HG03460 (cell line): Measurements from ENCODE around the gene SLC25A52.
"Not testable (repeated sequence)": the region's sequence is repeated elsewhere in the genome, so short reads cannot be mapped to it uniquely, and the experiment has no call there.

Experiments
- ATAC-seq: cut with Tn5 transposase; IDR thresholded peaks from one replicate; pipeline ENCODE4 v1.9.1; 2021; ENCODE audit not compliant: unreplicated experiment

The SLC25A52 gene, protein sequence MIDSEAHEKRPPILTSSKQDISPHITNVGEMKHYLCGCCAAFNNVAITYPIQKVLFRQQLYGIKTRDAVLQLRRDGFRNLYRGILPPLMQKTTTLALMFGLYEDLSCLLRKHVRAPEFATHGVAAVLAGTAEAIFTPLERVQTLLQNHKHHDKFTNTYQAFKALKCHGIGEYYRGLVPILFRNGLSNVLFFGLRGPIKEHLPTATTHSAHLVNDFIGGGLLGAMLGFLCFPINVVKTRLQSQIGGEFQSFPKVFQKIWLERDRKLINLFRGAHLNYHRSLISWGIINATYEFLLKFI

DNA sequence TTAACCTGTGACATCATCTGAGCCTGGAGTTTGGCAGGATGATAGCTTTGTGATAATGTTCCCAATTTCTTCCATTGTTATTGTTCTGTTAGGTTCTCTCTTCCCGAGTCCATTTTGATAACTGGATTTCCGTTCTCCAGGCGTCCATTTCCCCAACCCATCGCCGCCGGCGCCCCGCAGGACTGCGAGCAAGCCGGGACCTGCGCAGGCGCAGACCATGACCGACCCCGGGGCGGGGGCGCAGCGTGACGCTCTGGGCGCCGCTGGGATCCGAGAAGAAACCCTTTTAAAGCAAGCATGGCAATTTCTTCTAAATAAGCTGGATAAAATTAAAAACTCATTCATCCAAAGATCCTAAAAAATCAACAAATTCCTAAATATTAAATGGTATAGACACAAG lies at the start of gene SLC25A52:
TSS of gene SLC25A52 (minus strand) at position 186 of the 400 bp plus-strand sequence. CDS start 219 bp downstream, outside the sequence.
- no peak for ATAC-seq

- not testable (repeated sequence) for ATAC-seq
These were observed 48.4 kb upstream of the SLC25A52 start for GRCh38 chr18:31809049-31809448.

DNA sequence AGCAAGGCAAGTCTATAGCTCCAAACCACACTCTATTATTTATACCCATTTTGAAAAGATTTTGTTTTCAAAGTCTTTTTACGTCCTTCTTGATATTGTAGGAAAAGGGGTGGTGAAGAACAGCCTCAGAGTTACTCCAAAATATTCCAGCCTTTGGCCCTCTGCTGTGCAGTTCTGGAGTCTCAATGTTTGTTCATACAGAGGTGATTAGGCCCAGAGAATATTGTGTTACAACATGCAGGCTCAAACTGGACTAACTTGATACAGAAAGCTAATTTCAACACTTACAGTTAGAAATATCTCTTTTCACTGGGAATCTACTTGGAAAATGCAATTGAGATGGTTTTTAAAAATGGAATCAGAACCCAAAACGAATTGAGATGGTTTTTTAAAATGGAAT lies 40.4 kb upstream of the SLC25A52 start:
- ATAC-seq: no peak

GRCh38 chr18:31799257-31799656 lies 38.6 kb upstream of the SLC25A52 start:
- not testable (repeated sequence) for ATAC-seq

DNA sequence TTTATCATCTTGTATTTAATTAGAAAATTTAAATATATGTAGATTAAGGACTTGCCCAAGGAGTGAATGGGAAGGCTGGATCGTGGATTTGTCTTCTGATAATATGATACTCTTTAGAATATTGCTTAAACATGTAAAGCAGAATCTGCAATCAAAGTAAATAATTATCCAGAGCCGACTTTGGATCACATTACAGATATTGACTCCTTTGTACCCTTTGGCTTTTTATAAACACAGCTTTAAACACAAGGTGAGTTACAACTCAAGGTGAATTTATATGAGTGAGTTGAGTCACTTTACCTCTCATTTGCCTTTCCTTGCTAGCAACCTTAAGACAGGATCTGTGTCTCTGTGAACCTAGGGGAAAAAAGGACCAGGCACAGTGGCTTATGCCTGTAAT lies 37.7 kb upstream of the SLC25A52 start:
- no peak for ATAC-seq

- ATAC-seq: no peak
These were observed 35.1 kb upstream of the SLC25A52 start for GRCh38 chr18:31795747-31796146.

DNA sequence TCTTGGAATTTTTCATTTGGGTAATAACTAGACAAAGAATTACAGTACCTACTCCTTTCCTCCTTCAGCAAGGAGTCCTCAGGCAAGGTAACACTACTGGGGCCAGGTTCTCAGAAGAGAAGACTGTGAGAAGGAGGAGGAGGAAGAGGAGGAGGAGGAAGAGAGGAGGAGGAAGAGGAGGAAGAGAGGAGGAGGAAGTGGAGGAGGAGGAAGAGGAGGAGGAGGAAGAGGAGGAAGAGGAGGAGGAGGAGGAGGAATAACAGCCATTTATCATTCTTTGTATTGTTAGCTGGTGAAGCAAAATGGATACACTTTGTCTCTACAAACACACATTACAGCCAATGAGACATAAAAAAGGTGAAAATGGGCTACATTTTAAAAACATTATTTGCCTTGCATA lies 32.9 kb upstream of the SLC25A52 start:
- no peak for ATAC-seq

DNA sequence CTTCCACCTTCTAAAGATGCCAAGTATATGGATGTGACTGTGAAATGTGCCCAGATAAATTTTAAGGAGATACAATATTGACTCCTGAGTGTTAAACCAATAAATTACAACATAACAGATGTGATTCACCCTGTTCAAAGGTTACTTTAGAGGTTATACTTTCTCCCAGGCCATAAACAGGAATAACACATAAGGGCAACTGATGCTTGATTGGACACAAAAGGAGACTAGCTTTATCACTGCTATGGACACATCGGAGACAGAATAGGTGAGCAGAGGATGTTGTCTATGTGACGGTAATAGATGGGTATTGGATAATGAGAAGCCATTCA lies 31.9 kb upstream of the SLC25A52 start:
- ATAC-seq: no peak

GRCh38 chr18:31791817-31792579 lies 31.3 kb upstream of the SLC25A52 start:
- peak; percentile 96 for ATAC-seq

DNA sequence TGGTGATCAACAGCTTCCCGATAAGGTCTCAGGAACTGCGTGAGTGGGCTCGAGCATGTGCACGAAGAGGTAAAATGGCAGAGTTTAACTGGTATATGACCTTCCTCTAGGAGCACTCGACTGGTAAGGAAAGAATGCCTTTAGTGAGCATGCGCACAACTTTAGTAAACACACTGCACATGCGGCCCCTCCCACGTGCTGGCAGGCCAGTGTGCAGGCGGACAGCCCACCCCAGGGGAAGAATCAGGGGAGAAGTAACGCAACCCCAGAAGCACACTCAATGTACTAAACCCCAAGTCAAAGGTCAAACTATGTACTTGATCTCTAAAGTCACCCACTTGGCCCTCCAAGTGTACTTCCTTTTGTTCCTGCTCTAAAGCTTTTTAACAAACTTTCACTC lies 28.7 kb upstream of the SLC25A52 start:
- no peak for ATAC-seq

DNA sequence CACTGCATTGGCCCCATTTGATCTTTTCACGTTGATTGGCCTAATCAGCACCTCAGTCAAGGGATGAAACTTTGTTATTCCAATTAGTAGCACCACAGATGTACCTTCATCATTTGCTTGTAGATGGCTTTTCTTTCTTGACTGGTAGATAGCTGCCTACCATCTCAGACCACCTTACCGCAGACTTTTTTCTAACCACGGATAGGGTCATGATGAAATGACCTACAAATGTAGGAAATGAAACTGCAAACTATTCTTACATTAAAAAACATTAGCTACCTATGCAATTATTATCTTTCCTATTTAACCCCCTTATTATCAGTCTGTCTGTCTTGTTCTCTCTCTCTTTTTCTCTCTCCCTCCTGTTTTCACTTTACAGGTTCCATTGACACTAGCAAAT lies 22.4 kb upstream of the SLC25A52 start:
- ATAC-seq: no peak

DNA sequence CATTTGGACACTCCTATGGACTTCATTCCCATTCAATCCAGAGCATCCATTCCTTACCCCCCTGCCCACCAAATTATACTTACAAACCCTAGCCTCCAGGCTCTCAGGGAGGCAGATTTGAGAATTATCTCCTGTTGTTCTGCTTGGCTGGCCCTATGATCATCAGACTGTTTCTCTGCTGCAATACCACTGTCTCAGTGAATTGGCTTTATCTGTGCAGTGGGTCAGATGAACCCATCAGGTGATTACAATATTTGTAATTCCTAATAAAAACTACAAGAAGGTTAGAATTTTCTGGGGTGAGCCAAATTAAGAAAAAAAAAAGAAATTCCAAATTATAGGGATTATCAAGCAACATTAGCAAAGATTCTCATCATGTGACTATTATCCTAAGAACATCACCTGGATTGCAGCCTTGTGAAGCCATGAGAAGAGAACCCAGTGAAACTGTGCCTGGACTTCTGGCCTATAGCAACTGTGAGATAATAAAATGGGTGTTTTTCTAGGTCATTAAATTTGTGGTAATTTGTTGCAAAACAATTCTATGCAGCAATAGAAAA lies 17.8 kb upstream of the SLC25A52 start:
- ATAC-seq: no peak

GRCh38 chr18:31776093-31776492 lies 15.4 kb upstream of the SLC25A52 start:
- ATAC-seq: no peak

DNA sequence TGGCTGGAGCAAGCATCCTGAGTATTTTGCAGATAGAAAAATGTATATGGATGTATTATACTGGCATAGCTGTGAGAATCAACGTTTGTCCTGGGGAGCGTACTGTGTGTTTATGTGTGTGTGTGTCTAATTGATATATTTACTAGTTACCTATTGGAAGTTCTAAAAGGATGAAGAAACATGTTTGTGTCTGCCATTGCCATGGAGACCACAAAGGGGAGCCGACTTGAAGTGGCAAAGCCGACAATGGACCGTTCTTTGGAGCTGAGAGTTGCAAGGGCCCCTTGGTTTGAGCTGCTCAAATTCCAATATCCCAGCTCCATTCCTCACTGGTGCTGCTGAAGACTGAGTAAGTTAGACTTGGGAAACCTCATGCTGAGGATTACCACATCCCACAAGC lies 14.3 kb upstream of the SLC25A52 start:
- no peak for ATAC-seq

- peak; percentile 64 for ATAC-seq
These were observed 13.8 kb upstream of the SLC25A52 start for GRCh38 chr18:31774477-31774785.

- no peak for ATAC-seq
These were observed 13.2 kb upstream of the SLC25A52 start for GRCh38 chr18:31773774-31774476.

GRCh38 chr18:31772699-31773098 lies 12.0 kb upstream of the SLC25A52 start:
- ATAC-seq: no peak

GRCh38 chr18:31750273-31750672 lies 10.4 kb downstream of the SLC25A52 start:
- no peak for ATAC-seq

- no peak for ATAC-seq
These were observed 14.3 kb downstream of the SLC25A52 start for GRCh38 chr18:31746396-31746795.

GRCh38 chr18:31744321-31745067 lies 16.2 kb downstream of the SLC25A52 start:
- no peak for ATAC-seq

DNA sequence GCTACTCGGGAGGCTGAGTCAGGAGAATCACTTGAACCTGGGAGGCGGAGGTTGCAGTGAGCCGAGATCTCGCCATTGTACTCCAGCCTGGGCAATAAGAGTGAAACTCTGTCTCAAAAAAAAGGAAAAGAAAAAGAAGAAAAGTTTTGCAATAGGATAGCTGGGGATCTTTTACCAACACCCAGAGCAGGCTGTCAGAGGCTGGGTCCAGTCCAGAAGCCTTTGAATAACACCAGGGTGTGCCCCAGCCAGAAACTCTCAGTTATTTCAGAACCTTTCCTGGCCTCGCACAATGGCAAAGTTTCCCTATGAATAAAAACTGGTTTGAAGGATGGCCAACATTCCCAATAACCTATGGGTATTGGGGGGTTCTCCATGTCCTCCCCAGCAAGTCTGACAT lies 17.1 kb downstream of the SLC25A52 start:
- ATAC-seq: not testable (repeated sequence)
